Neuronal stem cell (in vitro differentiated cells): ENCODE results near the gene LPAR1.

Experiments
- DNase-seq: peaks from one replicate; pipeline ENCODE4 v3.0.0-alpha.2; 2013; ENCODE audit warnings: low spot score
- H2AFZ ChIP-seq: one replicate; pipeline ENCODE4 v1.6.1; 2013; ENCODE audit warnings: mild to moderate bottlenecking, low read length, inconsistent platforms
- H2AK5ac ChIP-seq: 2 replicates; pipeline ENCODE4 v1.6.1; 2013; ENCODE audit warnings: low read depth, mild to moderate bottlenecking, inconsistent platforms, low read length, moderate library complexity, mixed read lengths
- H2BK120ac ChIP-seq: 2 replicates; pipeline ENCODE4 v1.6.1; 2013; ENCODE audit warnings: low read depth, mild to moderate bottlenecking, inconsistent platforms, low read length, moderate library complexity, mixed read lengths
- H2BK12ac ChIP-seq: one replicate; pipeline ENCODE4 v1.6.1; 2013; ENCODE audit warnings: low read length, inconsistent platforms
- H2BK15ac ChIP-seq: 2 replicates; pipeline ENCODE4 v1.6.1; 2013; ENCODE audit warnings: mild to moderate bottlenecking, low read length, inconsistent platforms, mixed read lengths
- H2BK5ac ChIP-seq: one replicate; pipeline ENCODE4 v1.6.1; 2013; ENCODE audit warnings: inconsistent platforms, mild to moderate bottlenecking, low read length, moderate library complexity
- H3K14ac ChIP-seq: one replicate; pipeline ENCODE4 v1.6.1; 2013; ENCODE audit warnings: low read length, inconsistent platforms
- H3K18ac ChIP-seq: 2 replicates; pipeline ENCODE4 v1.6.1; 2013; ENCODE audit warnings: low read length, inconsistent platforms
- H3K23ac ChIP-seq: 2 replicates; pipeline ENCODE4 v1.6.1; 2013; ENCODE audit warnings: low read depth, mild to moderate bottlenecking, mixed read lengths, low read length, inconsistent platforms; ENCODE audit not compliant: poor library complexity
- H3K27ac ChIP-seq: replicated peaks from 3 replicates; pipeline ENCODE4 v1.5.1; 2013; ENCODE audit warnings: low read length, inconsistent platforms
- H3K27me3 ChIP-seq, 3 experiments: 2 replicates each; pipeline ENCODE4 v1.6.1; 2013; ENCODE audit warnings: low read length in 3 of 3, mild to moderate bottlenecking in 2 of 3, inconsistent platforms in 1 of 3, low read depth in 1 of 3, mixed read lengths in 1 of 3, moderate library complexity in 1 of 3; ENCODE audit not compliant: control insufficient read depth in 3 of 3, insufficient read depth in 3 of 3
- H3K36me3 ChIP-seq, 2 donors: replicated peaks in 1 of 2; 2 replicates each; pipeline ENCODE4 v1.6.1; 2013; ENCODE audit warnings: low read length in 2 of 2; ENCODE audit not compliant: control insufficient read depth in 2 of 2, insufficient read depth in 2 of 2
- H3K4ac ChIP-seq: 2 replicates; pipeline ENCODE4 v1.6.1; 2013; ENCODE audit warnings: inconsistent platforms, mild to moderate bottlenecking, low read length, moderate library complexity
- H3K4me1 ChIP-seq, 2 donors: 1 replicate in 1 of 2; 2 replicates in 1 of 2; pipeline ENCODE4 v1.6.1; 2013; ENCODE audit warnings: low read length in 2 of 2, low read depth in 1 of 2; ENCODE audit not compliant: control insufficient read depth in 2 of 2, insufficient read depth in 1 of 2
- H3K4me2 ChIP-seq: one replicate; pipeline ENCODE4 v1.6.1; 2013; ENCODE audit warnings: mild to moderate bottlenecking, low read length, inconsistent platforms; ENCODE audit not compliant: insufficient read depth, poor library complexity, severe bottlenecking
- H3K4me3 ChIP-seq, 2 donors: 2 replicates each; pipeline ENCODE4 v1.5.1; 2013; ENCODE audit warnings: low read length in 2 of 2, mild to moderate bottlenecking in 2 of 2, inconsistent platforms in 1 of 2, moderate library complexity in 1 of 2
- H3K79me1 ChIP-seq: one replicate; pipeline ENCODE4 v1.6.1; 2013; ENCODE audit warnings: low read depth, mild to moderate bottlenecking, inconsistent platforms, low read length, moderate library complexity
- H3K9ac ChIP-seq: one replicate; pipeline ENCODE4 v1.6.1; 2013; ENCODE audit warnings: mild to moderate bottlenecking, low read depth, low read length, inconsistent platforms; ENCODE audit not compliant: poor library complexity
- H3K9me3 ChIP-seq, 2 donors: replicated peaks in 1 of 2; 2 replicates each; pipeline versions ENCODE3 to v1.6.1; 2013; ENCODE audit warnings: low read length in 2 of 2, mild to moderate bottlenecking in 2 of 2, inconsistent platforms in 1 of 2, low read depth in 1 of 2, mixed read lengths in 1 of 2, moderate library complexity in 1 of 2; ENCODE audit not compliant: control insufficient read depth in 2 of 2, insufficient read depth in 1 of 2
- H4K8ac ChIP-seq: one replicate; pipeline ENCODE4 v1.6.1; 2013; ENCODE audit warnings: low read depth, mild to moderate bottlenecking, inconsistent platforms, low read length, moderate library complexity
- H4K91ac ChIP-seq: one replicate; pipeline ENCODE4 v1.6.1; 2013; ENCODE audit warnings: low read length, low read depth, mild to moderate bottlenecking, inconsistent platforms; ENCODE audit not compliant: poor library complexity
- WGBS, 2 donors: extraction: QIAGEN DNeasy Blood & Tissue Kit; methylation state at CpG; one replicate each; pipeline ENCODE4 v1.1.7; 2013; ENCODE audit warnings: missing lambda C conversion rate in 2 of 2, mixed read lengths in 1 of 2; ENCODE audit not compliant: insufficient read length in 2 of 2, insufficient replicate concordance in 1 of 2; ENCODE audit errors: extremely low coverage in 2 of 2; 5-methylcytosine and 5-hydroxymethylcytosine counted together

LPAR1 gene

GRCh38 chr9:110911659-110912418 lies 126.4 kb downstream of the LPAR1 start:
- Histone ChIP-seq H3K4me1 (peaks cover 0 to 18% of the 10 kb centered on the region in 2 donors), H2BK5ac (no peak overlapping the region), H2AFZ (no peak overlapping the region), H3K27me3 (no peaks in the 10 kb centered on the region), H3K9me3 (peaks cover 0 to 61% of the 10 kb centered on the region in 2 donors), H3K27ac (no peak overlapping the region), H4K8ac (no peak overlapping the region), H2AK5ac (no peak overlapping the region), H3K18ac (no peak overlapping the region), H4K91ac (no peak overlapping the region), H3K79me1 (peaks cover 2% of the 10 kb centered on the region), H3K14ac (no peak overlapping the region), H2BK15ac (no peak overlapping the region), H3K36me3 (peaks cover 0 to 5% of the 10 kb centered on the region in 2 donors), H3K4ac (no peak overlapping the region), H3K23ac (no peak overlapping the region), H3K4me3 (no peak overlapping the region), H3K4me2 (no peak overlapping the region), H2BK120ac (no peak overlapping the region), H3K9ac (no peak overlapping the region), H2BK12ac (no peak overlapping the region)
- no peak for DNase-seq
- no CpG with 5 or more reads among the region's 4 CpGs for WGBS, 2 donors

GRCh38 chr9:110908894-110909293 lies 129.4 kb downstream of the LPAR1 start:
- H3K4ac ChIP-seq, result no peak overlapping the region
- H3K4me3 ChIP-seq, result no peak overlapping the region
- no peak overlapping the region for H2AK5ac ChIP-seq
- H3K14ac ChIP-seq, result no peak overlapping the region
- WGBS, 2 donors, result no CpG with 5 or more reads among the region's 2 CpGs
- no peak overlapping the region for H2BK15ac ChIP-seq
- H3K18ac ChIP-seq, result no peak overlapping the region
- H3K23ac ChIP-seq, result no peak overlapping the region
- H2AFZ ChIP-seq, result no peak overlapping the region
- no peak overlapping the region for H3K4me2 ChIP-seq
- H4K8ac ChIP-seq, result no peak overlapping the region
- H2BK5ac ChIP-seq, result no peak overlapping the region
- H3K9ac ChIP-seq, result no peak overlapping the region
- DNase-seq, result no peak
- no peak overlapping the region for H2BK12ac ChIP-seq
- H3K27ac ChIP-seq, result no peak overlapping the region
- H2BK120ac ChIP-seq, result no peak overlapping the region
- H3K4me1 ChIP-seq, result peaks cover 0 to 17% of the 10 kb centered on the region in 2 donors
- peaks cover 0 to 50% of the 10 kb centered on the region in 2 donors for H3K9me3 ChIP-seq
- H3K79me1 ChIP-seq, result peaks cover 2% of the 10 kb centered on the region
- peaks cover 0 to 8% of the 10 kb centered on the region in 2 donors for H3K36me3 ChIP-seq
- no peak overlapping the region for H4K91ac ChIP-seq
- H3K27me3 ChIP-seq, result no peaks in the 10 kb centered on the region

- no peaks in the 10 kb centered on the region for H3K27me3 ChIP-seq
- H3K23ac ChIP-seq, result no peak overlapping the region
- H2BK12ac ChIP-seq, result no peak overlapping the region
- no peak overlapping the region for H2BK5ac ChIP-seq
- H3K4ac ChIP-seq, result no peak overlapping the region
- no peak overlapping the region for H3K4me3 ChIP-seq
- no peaks in the 10 kb centered on the region for H3K79me1 ChIP-seq
- no peak overlapping the region for H2BK120ac ChIP-seq
- H2AFZ ChIP-seq, result no peak overlapping the region
- no peak overlapping the region for H3K27ac ChIP-seq
- H3K18ac ChIP-seq, result no peak overlapping the region
- H2AK5ac ChIP-seq, result no peak overlapping the region
- H4K8ac ChIP-seq, result no peak overlapping the region
- H2BK15ac ChIP-seq, result no peak overlapping the region
- no peak for DNase-seq
- H3K9me3 ChIP-seq, result peaks cover 4 to 50% of the 10 kb centered on the region in 2 donors
- H3K4me1 ChIP-seq, result no peaks in the 10 kb centered on the region
- no CpG with 5 or more reads among the region's 6 CpGs for WGBS, 2 donors
- no peak overlapping the region for H3K9ac ChIP-seq
- H4K91ac ChIP-seq, result no peak overlapping the region
- no peak overlapping the region for H3K4me2 ChIP-seq
- no peak overlapping the region for H3K14ac ChIP-seq
- peaks cover 0 to 11% of the 10 kb centered on the region in 2 donors for H3K36me3 ChIP-seq
Observed at GRCh38 chr9:110900917-110901316, 137.4 kb downstream of the LPAR1 start.

- H3K4me1 ChIP-seq, result no peaks in the 10 kb centered on the region
Observed at GRCh38 chr9:110900456-110900855, 137.8 kb downstream of the LPAR1 start.

More at GRCh38 chr9:110900456-110900855, 137.8 kb downstream of the LPAR1 start:
- H2BK120ac ChIP-seq, result no peak overlapping the region
- H2BK15ac ChIP-seq, result no peak overlapping the region
- no peak overlapping the region for H4K91ac ChIP-seq
- H4K8ac ChIP-seq, result no peak overlapping the region
- no peak overlapping the region for H3K9ac ChIP-seq
- H3K4ac ChIP-seq, result no peak overlapping the region
- H3K4me2 ChIP-seq, result no peak overlapping the region
- H3K36me3 ChIP-seq, result peaks cover 0 to 11% of the 10 kb centered on the region in 2 donors
- no peak overlapping the region for H2BK12ac ChIP-seq
- no peak overlapping the region for H3K4me3 ChIP-seq
- no peak overlapping the region for H3K27ac ChIP-seq
- no peak overlapping the region for H2AK5ac ChIP-seq
- no peak overlapping the region for H3K18ac ChIP-seq
- no peak overlapping the region for H2AFZ ChIP-seq
- no peak overlapping the region for H3K23ac ChIP-seq
- H3K14ac ChIP-seq, result no peak overlapping the region
- H3K9me3 ChIP-seq, result peaks cover 4 to 50% of the 10 kb centered on the region in 2 donors
- H2BK5ac ChIP-seq, result no peak overlapping the region
- no peaks in the 10 kb centered on the region for H3K79me1 ChIP-seq
- no peaks in the 10 kb centered on the region for H3K27me3 ChIP-seq
- no CpG with 5 or more reads among the region's 1 CpG for WGBS, 2 donors
- no peak for DNase-seq
